GM12892 (cell line): ENCODE measurements around the gene RPL7A.
"Not testable (repeated sequence)": the region's sequence is repeated elsewhere in the genome, so short reads cannot be mapped to it uniquely, and the experiment has no call there.

Source experiments
- DNase-seq: peaks from one replicate; pipeline ENCODE4 v3.0.0; 2011; ENCODE audit not compliant: insufficient read length
- FAIRE-seq: peaks from 2 replicates; lab custom pipeline; 2011; peaks lifted over from hg19 to GRCh38; lab: Jason Lieb, UNC
- POLR2A ChIP-seq: IDR thresholded peaks from 2 replicates; pipeline ENCODE4 v1.6.1; 2011; ENCODE audit warnings: low read depth, low read length, control low read depth
- POLR2AphosphoS5 ChIP-seq: IDR thresholded peaks from 2 replicates; pipeline ENCODE4 v1.6.1; 2011; ENCODE audit warnings: low read depth, low read length, control low read depth
- TAF1 ChIP-seq: IDR thresholded peaks from 2 replicates; pipeline ENCODE4 v1.6.1; 2011; ENCODE audit warnings: low read depth, mild to moderate bottlenecking, control low read depth, low read length, borderline replicate concordance

RPL7A gene

GRCh38 chr9:133387680-133388079, 39.7 kb downstream of the RPL7A start:
- TF ChIP-seq POLR2AphosphoS5 (no peak), TAF1 (no peak), POLR2A (no peak)
- DNase-seq, result no peak

GRCh38 chr9:133389025-133389557, 41.1 kb downstream of the RPL7A start:
- FAIRE-seq, result no peak
- no peak for DNase-seq
- TF ChIP-seq POLR2A, result no peak
- TF ChIP-seq TAF1, result no peak

More at GRCh38 chr9:133387680-133388079, 39.7 kb downstream of the RPL7A start:
- no peak for FAIRE-seq

- DNase-seq (no peak), FAIRE-seq (no peak)
- TF ChIP-seq POLR2AphosphoS5 (no peak), TAF1 (no peak), POLR2A (no peak)
Measured at GRCh38 chr9:133389562-133389961, 41.5 kb downstream of the RPL7A start.

- TF ChIP-seq TAF1 (no peak), POLR2A (no peak), POLR2AphosphoS5 (no peak)
- FAIRE-seq (no peak), DNase-seq (no peak)
Measured at GRCh38 chr9:133390713-133391112, 42.7 kb downstream of the RPL7A start.

- not testable (repeated sequence) for DNase-seq, FAIRE-seq
Measured at GRCh38 chr9:133391449-133391848, 43.4 kb downstream of the RPL7A start.

GRCh38 chr9:133392308-133392707, 44.3 kb downstream of the RPL7A start:
- not testable (repeated sequence) for DNase-seq, FAIRE-seq

GRCh38 chr9:133393399-133393798, 45.4 kb downstream of the RPL7A start:
- FAIRE-seq, result no peak
- DNase-seq, result no peak
- no peak for TF ChIP-seq POLR2AphosphoS5
- TF ChIP-seq POLR2A, result no peak
- TF ChIP-seq TAF1, result no peak

GRCh38 chr9:133394687-133395271, 46.8 kb downstream of the RPL7A start:
- FAIRE-seq, result no peak
- TF ChIP-seq TAF1, result no peak
- no peak for TF ChIP-seq POLR2A
- TF ChIP-seq POLR2AphosphoS5, result no peak
- no peak for DNase-seq

- FAIRE-seq (no peak), DNase-seq (no peak)
- TF ChIP-seq TAF1, result no peak
Measured at GRCh38 chr9:133396952-133397351, 48.9 kb downstream of the RPL7A start.

- no peak for DNase-seq
- TF ChIP-seq TAF1, result no peak
- TF ChIP-seq POLR2A, result no peak
Measured at GRCh38 chr9:133397370-133397769, 49.4 kb downstream of the RPL7A start.

GRCh38 chr9:133397895-133398294, 49.9 kb downstream of the RPL7A start:
- no peak for DNase-seq
- TF ChIP-seq POLR2A (no peak), POLR2AphosphoS5 (no peak), TAF1 (no peak)
- no peak for FAIRE-seq

More at GRCh38 chr9:133397370-133397769, 49.4 kb downstream of the RPL7A start:
- FAIRE-seq, result no peak

GRCh38 chr9:133400292-133400691, 52.3 kb downstream of the RPL7A start:
- no peak for TF ChIP-seq TAF1
- TF ChIP-seq POLR2AphosphoS5, result no peak
- no peak; the same call in 1 of the 2 replicates for TF ChIP-seq POLR2A
- no peak for DNase-seq
- FAIRE-seq, result no peak
